Neuronal stem cell (in vitro differentiated cells): Measurements from ENCODE around the gene PHACTR3.

Experiments used
- DNase-seq: peaks from one replicate; pipeline ENCODE4 v3.0.0-alpha.2; 2013; ENCODE audit warnings: low spot score
- H2AFZ ChIP-seq: one replicate; pipeline ENCODE4 v1.6.1; 2013; ENCODE audit warnings: mild to moderate bottlenecking, low read length, inconsistent platforms
- H2AK5ac ChIP-seq: 2 replicates; pipeline ENCODE4 v1.6.1; 2013; ENCODE audit warnings: low read depth, mild to moderate bottlenecking, inconsistent platforms, low read length, moderate library complexity, mixed read lengths
- H2BK120ac ChIP-seq: 2 replicates; pipeline ENCODE4 v1.6.1; 2013; ENCODE audit warnings: low read depth, mild to moderate bottlenecking, inconsistent platforms, low read length, moderate library complexity, mixed read lengths
- H2BK12ac ChIP-seq: one replicate; pipeline ENCODE4 v1.6.1; 2013; ENCODE audit warnings: low read length, inconsistent platforms
- H2BK15ac ChIP-seq: 2 replicates; pipeline ENCODE4 v1.6.1; 2013; ENCODE audit warnings: mild to moderate bottlenecking, low read length, inconsistent platforms, mixed read lengths
- H2BK5ac ChIP-seq: one replicate; pipeline ENCODE4 v1.6.1; 2013; ENCODE audit warnings: inconsistent platforms, mild to moderate bottlenecking, low read length, moderate library complexity
- H3K14ac ChIP-seq: one replicate; pipeline ENCODE4 v1.6.1; 2013; ENCODE audit warnings: low read length, inconsistent platforms
- H3K18ac ChIP-seq: 2 replicates; pipeline ENCODE4 v1.6.1; 2013; ENCODE audit warnings: low read length, inconsistent platforms
- H3K23ac ChIP-seq: 2 replicates; pipeline ENCODE4 v1.6.1; 2013; ENCODE audit warnings: low read depth, mild to moderate bottlenecking, mixed read lengths, low read length, inconsistent platforms; ENCODE audit not compliant: poor library complexity
- H3K27ac ChIP-seq: replicated peaks from 3 replicates; pipeline ENCODE4 v1.5.1; 2013; ENCODE audit warnings: low read length, inconsistent platforms
- H3K27me3 ChIP-seq, 3 experiments: 2 replicates each; pipeline ENCODE4 v1.6.1; 2013; ENCODE audit warnings: low read length in 3 of 3, mild to moderate bottlenecking in 2 of 3, inconsistent platforms in 1 of 3, low read depth in 1 of 3, mixed read lengths in 1 of 3, moderate library complexity in 1 of 3; ENCODE audit not compliant: control insufficient read depth in 3 of 3, insufficient read depth in 3 of 3
- H3K36me3 ChIP-seq, 2 donors: replicated peaks in 1 of 2; 2 replicates each; pipeline ENCODE4 v1.6.1; 2013; ENCODE audit warnings: low read length in 2 of 2; ENCODE audit not compliant: control insufficient read depth in 2 of 2, insufficient read depth in 2 of 2
- H3K4ac ChIP-seq: 2 replicates; pipeline ENCODE4 v1.6.1; 2013; ENCODE audit warnings: inconsistent platforms, mild to moderate bottlenecking, low read length, moderate library complexity
- H3K4me1 ChIP-seq, 2 donors: 1 replicate in 1 of 2; 2 replicates in 1 of 2; pipeline ENCODE4 v1.6.1; 2013; ENCODE audit warnings: low read length in 2 of 2, low read depth in 1 of 2; ENCODE audit not compliant: control insufficient read depth in 2 of 2, insufficient read depth in 1 of 2
- H3K4me2 ChIP-seq: one replicate; pipeline ENCODE4 v1.6.1; 2013; ENCODE audit warnings: mild to moderate bottlenecking, low read length, inconsistent platforms; ENCODE audit not compliant: insufficient read depth, poor library complexity, severe bottlenecking
- H3K4me3 ChIP-seq, 2 donors: 2 replicates each; pipeline ENCODE4 v1.5.1; 2013; ENCODE audit warnings: low read length in 2 of 2, mild to moderate bottlenecking in 2 of 2, inconsistent platforms in 1 of 2, moderate library complexity in 1 of 2
- H3K79me1 ChIP-seq: one replicate; pipeline ENCODE4 v1.6.1; 2013; ENCODE audit warnings: low read depth, mild to moderate bottlenecking, inconsistent platforms, low read length, moderate library complexity
- H3K9ac ChIP-seq: one replicate; pipeline ENCODE4 v1.6.1; 2013; ENCODE audit warnings: mild to moderate bottlenecking, low read depth, low read length, inconsistent platforms; ENCODE audit not compliant: poor library complexity
- H3K9me3 ChIP-seq, 2 donors: replicated peaks in 1 of 2; 2 replicates each; pipeline versions ENCODE3 to v1.6.1; 2013; ENCODE audit warnings: low read length in 2 of 2, mild to moderate bottlenecking in 2 of 2, inconsistent platforms in 1 of 2, low read depth in 1 of 2, mixed read lengths in 1 of 2, moderate library complexity in 1 of 2; ENCODE audit not compliant: control insufficient read depth in 2 of 2, insufficient read depth in 1 of 2
- H4K8ac ChIP-seq: one replicate; pipeline ENCODE4 v1.6.1; 2013; ENCODE audit warnings: low read depth, mild to moderate bottlenecking, inconsistent platforms, low read length, moderate library complexity
- H4K91ac ChIP-seq: one replicate; pipeline ENCODE4 v1.6.1; 2013; ENCODE audit warnings: low read length, low read depth, mild to moderate bottlenecking, inconsistent platforms; ENCODE audit not compliant: poor library complexity
- WGBS, 2 donors: extraction: QIAGEN DNeasy Blood & Tissue Kit; methylation state at CpG; one replicate each; pipeline ENCODE4 v1.1.7; 2013; ENCODE audit warnings: missing lambda C conversion rate in 2 of 2, mixed read lengths in 1 of 2; ENCODE audit not compliant: insufficient read length in 2 of 2, insufficient replicate concordance in 1 of 2; ENCODE audit errors: extremely low coverage in 2 of 2; 5-methylcytosine and 5-hydroxymethylcytosine counted together

PHACTR3 gene

GRCh38 chr20:59753836-59754235 is 149.5 kb downstream of the PHACTR3 start:
- H3K27me3 ChIP-seq: peaks cover 0 to 54% (median 16%) of the 10 kb centered on the region in 3 experiments
- no CpG with 5 or more reads among the region's 10 CpGs for WGBS, 2 donors

GRCh38 chr20:59754551-59754950 is 150.2 kb downstream of the PHACTR3 start:
- Histone ChIP-seq H3K4me1 (peaks cover 0 to 8% of the 10 kb centered on the region in 2 donors), H3K14ac (peak overlapping the region; percentile 43), H3K36me3 (no peaks in the 10 kb centered on the region), H3K4me2 (no peak overlapping the region), H2BK120ac (no peak overlapping the region), H3K4me3 (no peak overlapping the region), H3K27ac (no peak overlapping the region), H4K91ac (no peak overlapping the region), H2BK15ac (no peak overlapping the region), H2BK12ac (no peak overlapping the region), H4K8ac (no peak overlapping the region), H3K79me1 (no peaks in the 10 kb centered on the region), H3K9me3 (no peaks in the 10 kb centered on the region), H2AFZ (no peak overlapping the region), H3K9ac (no peak overlapping the region), H2BK5ac (no peak overlapping the region), H3K18ac (peak overlapping the region; percentile 19), H3K23ac (peak overlapping the region; percentile 6), H3K4ac (no peak overlapping the region), H2AK5ac (no peak overlapping the region), H3K27me3 (peaks cover 0 to 48% (median 16%) of the 10 kb centered on the region in 3 experiments)
- DNase-seq: no peak
- no CpG with 5 or more reads among the region's 9 CpGs for WGBS, 2 donors

More at GRCh38 chr20:59753836-59754235, 149.5 kb downstream of the PHACTR3 start:
- Histone ChIP-seq H2BK120ac (no peak overlapping the region), H3K36me3 (no peaks in the 10 kb centered on the region), H2BK15ac (no peak overlapping the region), H2AK5ac (no peak overlapping the region), H2BK12ac (no peak overlapping the region), H3K79me1 (no peaks in the 10 kb centered on the region), H3K14ac (no peak overlapping the region), H4K91ac (no peak overlapping the region), H3K4ac (no peak overlapping the region), H3K4me3 (peak overlapping the region in 1 of 2 donors; percentile 33), H2AFZ (no peak overlapping the region), H3K9ac (peak overlapping the region; percentile 32), H3K9me3 (no peaks in the 10 kb centered on the region), H3K4me1 (peaks cover 0 to 8% of the 10 kb centered on the region in 2 donors), H3K4me2 (no peak overlapping the region), H3K27ac (no peak overlapping the region), H2BK5ac (no peak overlapping the region), H4K8ac (no peak overlapping the region), H3K23ac (no peak overlapping the region), H3K18ac (no peak overlapping the region)
- no peak for DNase-seq

- H2AK5ac ChIP-seq: peak overlapping the region; percentile 15
Measured at GRCh38 chr20:59756241-59756640, 151.9 kb downstream of the PHACTR3 start.

GRCh38 chr20:59764037-59764436 is 159.7 kb downstream of the PHACTR3 start:
- H3K23ac ChIP-seq: no peak overlapping the region
- H3K14ac ChIP-seq: no peak overlapping the region
- no peak overlapping the region for H2AFZ ChIP-seq
- peaks cover 0 to 5% of the 10 kb centered on the region in 2 donors for H3K9me3 ChIP-seq
- no peak overlapping the region for H2AK5ac ChIP-seq
- no peak overlapping the region for H3K4ac ChIP-seq
- H4K91ac ChIP-seq: no peak overlapping the region
- H3K4me2 ChIP-seq: no peak overlapping the region
- no peaks in the 10 kb centered on the region for H3K4me1 ChIP-seq
- no peak overlapping the region for H3K18ac ChIP-seq
- H3K27me3 ChIP-seq: no peaks in the 10 kb centered on the region
- WGBS, 2 donors: no CpG with 5 or more reads among the region's 2 CpGs
- H2BK120ac ChIP-seq: no peak overlapping the region
- H3K4me3 ChIP-seq: no peak overlapping the region
- no peak overlapping the region for H3K9ac ChIP-seq
- DNase-seq: no peak
- no peaks in the 10 kb centered on the region for H3K36me3 ChIP-seq
- H4K8ac ChIP-seq: no peak overlapping the region
- no peak overlapping the region for H2BK15ac ChIP-seq
- H3K79me1 ChIP-seq: no peaks in the 10 kb centered on the region
- H2BK5ac ChIP-seq: no peak overlapping the region
- H3K27ac ChIP-seq: no peak overlapping the region
- H2BK12ac ChIP-seq: no peak overlapping the region

More at GRCh38 chr20:59756241-59756640, 151.9 kb downstream of the PHACTR3 start:
- no peak overlapping the region for H4K8ac ChIP-seq
- H2BK120ac ChIP-seq: no peak overlapping the region
- peaks cover 0 to 2% of the 10 kb centered on the region in 2 donors for H3K4me1 ChIP-seq
- no peak overlapping the region for H4K91ac ChIP-seq
- H3K4me2 ChIP-seq: no peak overlapping the region
- H3K23ac ChIP-seq: no peak overlapping the region
- H3K27ac ChIP-seq: no peak overlapping the region
- H3K18ac ChIP-seq: no peak overlapping the region
- no peak overlapping the region for H3K9ac ChIP-seq
- no peaks in the 10 kb centered on the region for H3K36me3 ChIP-seq
- peak overlapping the region in 1 of 2 donors; percentile 32 for H3K4me3 ChIP-seq
- H3K9me3 ChIP-seq: no peaks in the 10 kb centered on the region
- H3K14ac ChIP-seq: no peak overlapping the region
- H2BK5ac ChIP-seq: no peak overlapping the region
- no peak overlapping the region for H2BK12ac ChIP-seq
- H3K27me3 ChIP-seq: peaks cover 0 to 33% (median 6%) of the 10 kb centered on the region in 3 experiments
- no peak for DNase-seq
- H2AFZ ChIP-seq: no peak overlapping the region
- no peaks in the 10 kb centered on the region for H3K79me1 ChIP-seq
- no CpG with 5 or more reads among the region's 18 CpGs for WGBS, 2 donors
- no peak overlapping the region for H3K4ac ChIP-seq
- no peak overlapping the region for H2BK15ac ChIP-seq
